IMR-90 (cell line): Measurements from ENCODE around the gene ABCC5. TPM values are rescaled to one million over a fixed set of nuclear protein-coding genes. Genes with fewer than 3 reads are reported as not detected.
"Not testable (repeated sequence)": the region's sequence is repeated elsewhere in the genome, so short reads cannot be mapped to it uniquely, and the experiment has no call there.

Source experiments
- ATAC-seq: fragments of 200-7000 bp; cut with Tn5 transposase; 2 replicates; pipeline ENCODE4 v1.9.1; 2020; ENCODE audit warnings: low read depth, mild to moderate bottlenecking, moderate library complexity
- BruUV-seq: library from RNA; stranded (reverse); fragments of 400-500 nt; replicated peaks from 2 replicates; lab custom pipeline; 2021; lab: Mats Ljungman, UMichigan
- CTCF ChIA-PET: fragments of 300-600 bp; formaldehyde crosslinking; extraction: SDS; loops from one replicate; lab custom pipeline; 2021; ENCODE audit warnings: antibody characterized with exemption; lab: Yijun Ruan, JAX
- POLR2A ChIA-PET: fragments of 300-600 bp; sonication (Branson Sonifier 250); formaldehyde crosslinking; loops from one replicate; lab custom pipeline; 2022; ENCODE audit warnings: antibody characterized with exemption; ENCODE audit not compliant: unreplicated experiment; lab: Charles Lee
- DNase-seq: peaks from one replicate; pipeline ENCODE4 v3.0.0; 2013
- H2AFZ ChIP-seq: replicated peaks from 2 replicates; pipeline ENCODE3; 2013; ENCODE audit warnings: low read length, mild to moderate bottlenecking; ENCODE audit not compliant: poor library complexity
- H2AK5ac ChIP-seq: 2 replicates; pipeline ENCODE4 v1.6.1; 2013; ENCODE audit warnings: low read depth, low read length, inconsistent platforms
- H2AK9ac ChIP-seq: replicated peaks from 2 replicates; pipeline ENCODE3; 2013; ENCODE audit warnings: mild to moderate bottlenecking, low read depth, low read length, moderate library complexity; ENCODE audit not compliant: poor library complexity
- H2BK120ac ChIP-seq: 2 replicates; pipeline ENCODE4 v1.6.1; 2013; ENCODE audit warnings: low read depth, low read length, inconsistent platforms
- H2BK15ac ChIP-seq: 3 replicates; pipeline ENCODE4 v1.6.1; 2013; ENCODE audit warnings: low read depth, low read length, inconsistent platforms
- H2BK20ac ChIP-seq: 2 replicates; pipeline ENCODE4 v1.6.1; 2013; ENCODE audit warnings: low read depth, mild to moderate bottlenecking, inconsistent platforms, low read length, moderate library complexity
- H2BK5ac ChIP-seq: 2 replicates; pipeline ENCODE4 v1.6.1; 2013; ENCODE audit warnings: mild to moderate bottlenecking, low read depth, low read length, inconsistent platforms; ENCODE audit not compliant: poor library complexity, severe bottlenecking
- H3K14ac ChIP-seq: replicated peaks from 2 replicates; pipeline ENCODE4 v1.6.1; 2013; ENCODE audit warnings: low read depth, low read length, inconsistent platforms
- H3K18ac ChIP-seq: 2 replicates; pipeline ENCODE4 v1.6.1; 2013; ENCODE audit warnings: low read depth, low read length, control low read depth
- H3K23ac ChIP-seq: 2 replicates; pipeline ENCODE4 v1.6.1; 2013; ENCODE audit warnings: low read depth, low read length, inconsistent platforms
- H3K27ac ChIP-seq: 2 replicates; pipeline ENCODE4 v1.5.1; 2013; ENCODE audit warnings: mild to moderate bottlenecking, control low read depth, low read length; ENCODE audit not compliant: insufficient read depth
- H3K27me3 ChIP-seq: 2 replicates; pipeline ENCODE4 v1.6.1; 2013; ENCODE audit warnings: low read length; ENCODE audit not compliant: control insufficient read depth, insufficient read depth
- H3K36me3 ChIP-seq: 2 replicates; pipeline ENCODE4 v1.6.1; 2013; ENCODE audit warnings: low read length, mixed read lengths; ENCODE audit not compliant: control insufficient read depth, insufficient read depth
- H3K4ac ChIP-seq: 2 replicates; pipeline ENCODE4 v1.6.1; 2013; ENCODE audit warnings: low read depth, low read length, inconsistent platforms
- H3K4me1 ChIP-seq: 2 replicates; pipeline ENCODE4 v1.6.1; 2013; ENCODE audit warnings: low read length, mixed read lengths; ENCODE audit not compliant: control insufficient read depth, insufficient read depth
- H3K4me2 ChIP-seq: 2 replicates; pipeline ENCODE4 v1.6.1; 2013; ENCODE audit warnings: low read depth, mild to moderate bottlenecking, control low read depth, low read length, moderate library complexity
- H3K4me3 ChIP-seq: 2 replicates; pipeline ENCODE4 v1.5.1; 2013; ENCODE audit warnings: low read depth, mild to moderate bottlenecking, control low read depth, low read length, moderate library complexity; ENCODE audit not compliant: insufficient read depth
- H3K56ac ChIP-seq: 2 replicates; pipeline ENCODE4 v1.6.1; 2013; ENCODE audit warnings: low read length, inconsistent platforms; ENCODE audit not compliant: insufficient read depth; ENCODE audit errors: extremely low read depth
- H3K79me1 ChIP-seq, 2 experiments: 2 replicates each; pipeline ENCODE4 v1.6.1; 2013; ENCODE audit warnings: low read length in 2 of 2, inconsistent platforms in 1 of 2, low read depth in 1 of 2
- H3K9ac ChIP-seq: 2 replicates; pipeline ENCODE4 v1.6.1; 2013; ENCODE audit warnings: low read depth, low read length, control low read depth
- H3K9me1 ChIP-seq: 2 replicates; pipeline ENCODE4 v1.6.1; 2013; ENCODE audit warnings: low read length, inconsistent platforms; ENCODE audit not compliant: insufficient read depth
- H3K9me3 ChIP-seq: 2 replicates; pipeline ENCODE4 v1.6.1; 2013; ENCODE audit warnings: low read length; ENCODE audit not compliant: control insufficient read depth, insufficient read depth
- H4K20me1 ChIP-seq: 2 replicates; pipeline ENCODE4 v1.6.1; 2013; ENCODE audit warnings: low read length, inconsistent platforms; ENCODE audit not compliant: insufficient read depth
- H4K5ac ChIP-seq: 2 replicates; pipeline ENCODE4 v1.6.1; 2013; ENCODE audit warnings: mild to moderate bottlenecking, low read depth, low read length, control low read depth
- H4K8ac ChIP-seq, 2 experiments: 2 replicates each; pipeline ENCODE4 v1.6.1; 2013; ENCODE audit warnings: low read depth in 2 of 2, low read length in 2 of 2, control low read depth in 1 of 2, inconsistent platforms in 1 of 2
- H4K91ac ChIP-seq: 2 replicates; pipeline ENCODE4 v1.6.1; 2013; ENCODE audit warnings: low read depth, low read length, inconsistent platforms; ENCODE audit not compliant: insufficient read depth
- CTCF ChIP-seq: conservative IDR thresholded peaks from 2 replicates; pipeline ENCODE4 v1.5.1; 2012; ENCODE audit warnings: mild to moderate bottlenecking, low read depth, low read length, improper control_type of control experiment
- MAZ ChIP-seq: IDR thresholded peaks from 2 replicates; pipeline ENCODE4 v1.6.1; 2012; ENCODE audit warnings: low read depth, mild to moderate bottlenecking, low read length, improper control_type of control experiment, moderate library complexity, borderline replicate concordance
- WGBS, 2 experiments: methylation state at CpG; one replicate each; pipeline versions ENCODE4 v1.1.5 to v1.1.7; 2013; ENCODE audit warnings: missing lambda C conversion rate in 2 of 2; ENCODE audit not compliant: insufficient read length in 1 of 2; ENCODE audit errors: extremely low coverage in 2 of 2; 5-methylcytosine and 5-hydroxymethylcytosine counted together
- dilution Hi-C: fragments of 300-500 bp; cut with HindIII; formaldehyde crosslinking; loops from one replicate; pipeline ENCODE4 v1.14.3; 2018; ENCODE audit warnings: low sequenced_read_pairs; ENCODE audit not compliant: unreplicated experiment
- in situ Hi-C: fragments of 300-500 bp; cut with MboI; formaldehyde crosslinking; loops from 3 replicates; pipeline ENCODE4 v1.14.3; 2019; ENCODE audit warnings: low sequenced_read_pairs, inconsistent platforms, mixed read lengths
- intact Hi-C: fragments of 100-400 bp; cut with micrococcal nuclease; formaldehyde crosslinking; loops from 2 replicates; pipeline ENCODE4 v1.10.0; 2022
- polyA plus RNA-seq, 3 experiments: library from polyadenylated mRNA; depleted of rRNA; stranded (reverse); fragments of >200 nt; gene quantifications; 2 replicates each; pipeline ENCODE4 v1.2.3, GENCODE V29; 2012; ENCODE audit warnings: low replicate concordance in 1 of 3
- total RNA-seq: library from RNA; depleted of rRNA; stranded (reverse); fragments of >200 nt; gene quantifications from 2 replicates; pipeline ENCODE4 v1.2.3, GENCODE V29; 2012
- TF ChIP-seq, protein P1 (sequence below): fragments of 150-350 bp; IDR thresholded peaks from 2 replicates; pipeline ENCODE4 v1.6.1; 2016; ENCODE audit warnings: low read depth, mild to moderate bottlenecking, low read length, moderate library complexity, borderline replicate concordance

ABCC5 gene
- total and polyA plus RNA-seq, 2 of the 4 experiments (the other 2 are of a cell fraction): 8.4 to 17.7 TPM

DNA sequence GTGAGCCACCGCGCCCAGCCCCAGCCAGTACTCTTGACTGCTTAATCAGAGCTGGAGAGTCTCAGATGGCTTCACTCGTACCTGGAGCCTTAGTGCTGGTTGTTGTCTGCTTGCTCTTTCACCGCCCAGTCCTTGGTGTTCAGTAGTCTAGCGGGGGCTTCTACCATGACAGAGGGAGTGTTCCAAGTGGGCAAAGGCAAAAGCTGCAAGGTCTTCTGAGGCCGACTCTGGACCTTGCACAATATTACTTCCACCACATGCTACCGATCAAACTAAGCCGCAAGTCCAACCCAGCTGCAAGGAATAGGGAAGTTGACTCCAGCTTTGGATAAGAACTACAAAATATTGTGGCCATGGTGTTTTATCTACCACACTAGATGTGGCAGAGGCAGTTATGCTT is 139.6 kb downstream of the ABCC5 start:
- H3K18ac ChIP-seq: no peak overlapping the region
- ChIA-PET POLR2A (no interaction called here), CTCF (no interaction called here)
- in situ Hi-C loops (no loop called here), dilution Hi-C loops (no loop called here), intact Hi-C loops (no loop called here)
- no peak for ATAC-seq
- no peak overlapping the region for H3K56ac ChIP-seq
- H3K4me1 ChIP-seq: no peaks in the 10 kb centered on the region; the same call in 1 of the 2 replicates
- no peak overlapping the region for H3K4me3 ChIP-seq
- H3K4me2 ChIP-seq: no peak overlapping the region
- no peaks in the 10 kb centered on the region for H3K9me3 ChIP-seq
- no TSS peak for BruUV-seq
- no peak overlapping the region for H4K8ac ChIP-seq
- TF ChIP-seq MAZ: no peak
- TF ChIP-seq, protein P1, sequence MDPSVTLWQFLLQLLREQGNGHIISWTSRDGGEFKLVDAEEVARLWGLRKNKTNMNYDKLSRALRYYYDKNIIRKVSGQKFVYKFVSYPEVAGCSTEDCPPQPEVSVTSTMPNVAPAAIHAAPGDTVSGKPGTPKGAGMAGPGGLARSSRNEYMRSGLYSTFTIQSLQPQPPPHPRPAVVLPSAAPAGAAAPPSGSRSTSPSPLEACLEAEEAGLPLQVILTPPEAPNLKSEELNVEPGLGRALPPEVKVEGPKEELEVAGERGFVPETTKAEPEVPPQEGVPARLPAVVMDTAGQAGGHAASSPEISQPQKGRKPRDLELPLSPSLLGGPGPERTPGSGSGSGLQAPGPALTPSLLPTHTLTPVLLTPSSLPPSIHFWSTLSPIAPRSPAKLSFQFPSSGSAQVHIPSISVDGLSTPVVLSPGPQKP: no peak
- TF ChIP-seq CTCF: no peak
- H2BK15ac ChIP-seq: no peak overlapping the region
- no peak overlapping the region for H3K14ac ChIP-seq
- DNase-seq: no peak
- no peaks in the 10 kb centered on the region for H3K27me3 ChIP-seq
- H3K36me3 ChIP-seq: peaks cover 1% of the 10 kb centered on the region; the same call in 1 of the 2 replicates
- WGBS, 2 experiments: 100% methylated on average over 3 of the region's 8 CpGs; no CpG with 5 or more reads in 1 of the 2 experiments
- no peak overlapping the region for H2BK5ac ChIP-seq
- H2AK9ac ChIP-seq: no peak overlapping the region
- H4K5ac ChIP-seq: no peak overlapping the region
- no peak overlapping the region for H2AFZ ChIP-seq
- no peak overlapping the region for H2AK5ac ChIP-seq
- peaks cover 60% of the 10 kb centered on the region for H4K20me1 ChIP-seq
- no peak overlapping the region for H3K23ac ChIP-seq
- no peak overlapping the region for H4K91ac ChIP-seq
- peaks cover 25 to 75% of the 10 kb centered on the region in 2 experiments for H3K79me1 ChIP-seq
- no peak overlapping the region for H3K4ac ChIP-seq
- peaks cover 12% of the 10 kb centered on the region for H3K9me1 ChIP-seq
- no peak overlapping the region for H2BK20ac ChIP-seq
- H3K9ac ChIP-seq: no peak overlapping the region
- no peak overlapping the region for H3K27ac ChIP-seq
- no peak overlapping the region for H2BK120ac ChIP-seq

GRCh38 chr3:183877227-183877626 is 140.5 kb downstream of the ABCC5 start:
- Histone ChIP-seq H3K9me1 (peaks cover 12% of the 10 kb centered on the region), H4K20me1 (peaks cover 66% of the 10 kb centered on the region), H3K79me1 (peaks cover 28 to 80% of the 10 kb centered on the region in 2 experiments)
- H3K36me3 ChIP-seq, H3K27me3 ChIP-seq, H2BK120ac ChIP-seq, H2BK20ac ChIP-seq, H3K4me1 ChIP-seq, H3K56ac ChIP-seq, H2AFZ ChIP-seq, H2AK5ac ChIP-seq, H4K91ac ChIP-seq, H4K8ac ChIP-seq, H3K4me3 ChIP-seq, H2BK15ac ChIP-seq, intact Hi-C loops, H3K4ac ChIP-seq, BruUV-seq, dilution Hi-C loops, POLR2A ChIA-PET, H3K9me3 ChIP-seq, H3K14ac ChIP-seq, in situ Hi-C loops, H3K9ac ChIP-seq, H4K5ac ChIP-seq, H3K23ac ChIP-seq, H3K18ac ChIP-seq, H2BK5ac ChIP-seq, CTCF ChIA-PET, H3K4me2 ChIP-seq, H3K27ac ChIP-seq, H2AK9ac ChIP-seq: not testable (repeated sequence)
- ATAC-seq: peak; percentile 27; the same call in 1 of the 2 replicates
- peak; percentile 18 for DNase-seq
- no CpG with 5 or more reads among the region's 5 CpGs for WGBS, 2 experiments
